Astrocyte of the spinal cord (primary cell): Measurements from ENCODE around the gene GABARAPL2.
"Not testable (repeated sequence)": the region's sequence is repeated elsewhere in the genome, so short reads cannot be mapped to it uniquely, and the experiment has no call there.

Experiments
- DNase-seq: peaks from one replicate; pipeline ENCODE4 v3.0.0; 2011; ENCODE audit warnings: low read depth, low spot score
- H3K4me3 ChIP-seq: 2 replicates; pipeline ENCODE4 v1.5.1; 2011; ENCODE audit warnings: low read depth, mild to moderate bottlenecking, low read length, moderate library complexity
- CTCF ChIP-seq: IDR thresholded peaks from 2 replicates; pipeline ENCODE4 v1.5.1; 2012; ENCODE audit warnings: low read depth, mild to moderate bottlenecking, low read length, inconsistent platforms
- in situ Hi-C: cut with HindIII; loops from 2 replicates; pipeline ENCODE4 v1.10.0; 2017; ENCODE audit warnings: low sequenced_read_pairs

GABARAPL2 gene

GRCh38 chr16:75541236-75541635 is 24.9 kb upstream of the GABARAPL2 start:
- in situ Hi-C loops, result no loop called here
- H3K4me3 ChIP-seq, result no peak overlapping the region
- DNase-seq, result no peak
- no peak for TF ChIP-seq CTCF

- in situ Hi-C loops, DNase-seq: not testable (repeated sequence)
These were observed 23.7 kb upstream of the GABARAPL2 start for GRCh38 chr16:75542462-75542861.

GRCh38 chr16:75545879-75546278 is 20.3 kb upstream of the GABARAPL2 start:
- in situ Hi-C loops, DNase-seq, H3K4me3 ChIP-seq: not testable (repeated sequence)

More at GRCh38 chr16:75542462-75542861, 23.7 kb upstream of the GABARAPL2 start:
- H3K4me3 ChIP-seq, result not testable (repeated sequence)

- in situ Hi-C loops, result no loop called here
- TF ChIP-seq CTCF, result no peak
- no peak overlapping the region for H3K4me3 ChIP-seq
- no peak for DNase-seq
These were observed 19.9 kb upstream of the GABARAPL2 start for GRCh38 chr16:75546293-75546692.

DNA sequence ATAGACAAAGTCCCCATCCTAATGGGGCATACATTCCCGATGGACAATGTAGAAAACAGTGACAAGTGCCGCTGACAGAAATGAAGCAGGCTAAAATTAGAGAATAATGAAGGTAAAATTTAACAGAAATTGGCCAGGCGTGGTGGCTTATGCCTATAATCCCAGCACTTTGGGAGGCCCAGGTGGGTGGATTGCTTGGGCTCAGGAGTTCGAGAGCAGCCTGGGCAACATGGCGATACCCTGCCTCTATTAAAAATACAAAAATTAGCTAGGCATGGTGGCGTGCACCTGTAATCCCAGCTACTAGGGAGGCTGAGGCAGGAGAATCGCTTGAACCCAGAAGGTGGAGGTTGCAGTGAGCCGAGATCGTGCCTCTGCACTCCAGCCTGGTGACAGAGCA is 17.7 kb upstream of the GABARAPL2 start:
- H3K4me3 ChIP-seq, DNase-seq, in situ Hi-C loops: not testable (repeated sequence)

DNA sequence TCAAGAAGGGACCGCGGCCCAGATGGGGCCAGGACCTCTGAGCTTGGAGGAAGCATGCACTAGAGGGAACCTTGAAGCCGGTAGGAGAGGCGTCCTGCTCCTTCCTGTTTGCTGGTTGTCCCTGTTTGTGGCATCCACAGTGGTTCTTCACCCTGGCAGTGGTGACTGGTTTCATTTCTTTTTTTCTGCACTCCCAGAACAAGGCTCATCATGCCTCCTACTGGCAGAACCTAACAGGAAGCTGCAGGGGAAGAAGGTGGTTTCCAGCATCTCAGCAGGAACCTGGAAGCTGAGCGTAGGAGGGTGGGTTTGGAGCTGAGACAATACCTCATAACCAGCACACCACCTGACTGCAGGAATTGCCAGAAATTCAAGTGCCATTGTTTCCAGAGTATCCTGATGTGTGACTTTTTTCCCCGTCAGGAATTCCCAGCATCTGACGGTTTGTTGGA is 15.9 kb upstream of the GABARAPL2 start:
- no peak overlapping the region for H3K4me3 ChIP-seq
- TF ChIP-seq CTCF, result peak; percentile 72
- DNase-seq, result peak; percentile 53
- in situ Hi-C loops, result no loop called here

DNA sequence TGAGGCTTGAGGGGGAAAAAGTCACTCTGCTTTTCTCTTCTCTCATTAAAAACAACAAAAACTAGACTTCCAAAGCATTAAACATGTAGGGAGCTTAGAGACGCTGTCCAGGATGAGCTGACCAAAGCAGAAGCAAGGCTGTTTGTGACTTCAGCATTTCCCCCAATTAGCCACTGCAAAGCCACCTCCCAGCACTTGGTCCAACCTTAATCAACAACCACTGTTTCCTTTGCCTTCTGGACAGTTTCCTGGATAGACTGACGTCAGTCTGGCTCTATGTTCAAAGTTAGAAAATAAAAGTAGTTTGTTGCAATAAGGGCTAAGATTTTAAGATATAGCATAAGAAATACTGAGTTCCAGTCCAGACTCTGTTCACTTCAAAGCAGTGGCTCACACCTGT is 13.2 kb upstream of the GABARAPL2 start:
- TF ChIP-seq CTCF, result no peak
- in situ Hi-C loops, result no loop called here
- no peak overlapping the region for H3K4me3 ChIP-seq
- DNase-seq, result no peak

- TF ChIP-seq CTCF, result no peak
These were observed 10.9 kb upstream of the GABARAPL2 start for GRCh38 chr16:75555213-75555706.

More at GRCh38 chr16:75555213-75555706, 10.9 kb upstream of the GABARAPL2 start:
- peak overlapping the region; percentile 69 for H3K4me3 ChIP-seq
- peak; percentile 86 for DNase-seq
- in situ Hi-C loops, result no loop called here
